Neural cell (in vitro differentiated cells): Measurements from ENCODE around the gene ADORA2A. TPM values are rescaled to one million over a fixed set of nuclear protein-coding genes. Genes with fewer than 3 reads are reported as not detected.

Experiments used
- H2AFZ ChIP-seq: fragments of 200-600, 300-800 bp; sonication (generic), shearing (Covaris generic); 2 replicates; pipeline ENCODE4 v1.6.0; 2014; ENCODE audit warnings: low read depth, mild to moderate bottlenecking, antibody characterized with exemption, low read length, moderate library complexity
- H3F3A ChIP-seq: fragments of 200-600 bp; shearing (Covaris generic); 2 replicates; pipeline ENCODE4 v1.6.1; 2016; ENCODE audit warnings: mild to moderate bottlenecking, moderate library complexity, mixed read lengths, antibody characterized with exemption, low read length; ENCODE audit not compliant: insufficient read depth, poor library complexity, severe bottlenecking
- H3K27ac ChIP-seq: fragments of 200-600, 300-800 bp; sonication (generic), shearing (Covaris generic); 2 replicates; pipeline ENCODE4 v1.5.1; 2014; ENCODE audit warnings: mild to moderate bottlenecking, low read length, moderate library complexity
- H3K27me3 ChIP-seq: fragments of 300-800, 200-600 bp; sonication (generic), shearing (Covaris generic); 2 replicates; pipeline ENCODE4 v1.6.0; 2014; ENCODE audit warnings: mild to moderate bottlenecking, low read depth, low read length, moderate library complexity; ENCODE audit not compliant: insufficient read depth
- H3K36me3 ChIP-seq: fragments of 300-800, 200-600 bp; sonication (generic), shearing (Covaris generic); 2 replicates; pipeline ENCODE4 v1.5.1; 2014; ENCODE audit warnings: mild to moderate bottlenecking, antibody characterized with exemption, low read length, moderate library complexity; ENCODE audit not compliant: insufficient read depth
- H3K4me2 ChIP-seq: fragments of 300-800, 200-600 bp; sonication (generic), shearing (Covaris generic); 2 replicates; pipeline ENCODE4 v1.6.0; 2014; ENCODE audit warnings: mild to moderate bottlenecking, low read length
- H3K4me3 ChIP-seq: fragments of 300-800, 200-600 bp; sonication (generic), shearing (Covaris generic); 2 replicates; pipeline ENCODE4 v1.5.1; 2014; ENCODE audit warnings: mild to moderate bottlenecking, low read length, moderate library complexity
- H3K79me2 ChIP-seq: fragments of 200-600 bp; shearing (Covaris generic); replicated peaks from 2 replicates; pipeline ENCODE4 v1.6.0; 2014; ENCODE audit warnings: mild to moderate bottlenecking, low read length, moderate library complexity; ENCODE audit not compliant: insufficient read depth
- H3K9ac ChIP-seq: fragments of 300-800, 200-600 bp; sonication (generic), shearing (Covaris generic); 2 replicates; pipeline ENCODE4 v1.6.1; 2016; ENCODE audit warnings: mild to moderate bottlenecking, low read length, mixed read lengths
- H3K9me2 ChIP-seq: fragments of 200-600 bp; shearing (Covaris generic); 2 replicates; pipeline ENCODE4 v1.6.1; 2016; ENCODE audit warnings: mild to moderate bottlenecking, low read length, mixed read lengths; ENCODE audit not compliant: insufficient read depth
- H3K9me3 ChIP-seq: fragments of 200-600, 300-800 bp; sonication (generic), shearing (Covaris generic); 2 replicates; pipeline ENCODE4 v1.6.1; 2016; ENCODE audit warnings: mild to moderate bottlenecking, mixed run types, low read length, moderate library complexity, mixed read lengths
- H4K20me1 ChIP-seq: fragments of 200-600 bp; shearing (Covaris generic); 2 replicates; pipeline ENCODE4 v1.6.1; 2016; ENCODE audit warnings: mild to moderate bottlenecking, mixed run types; ENCODE audit not compliant: insufficient read depth
- CTCF ChIP-seq: fragments of 450-650 bp; IDR thresholded peaks from 2 replicates; pipeline ENCODE4 v1.5.1; 2014; ENCODE audit warnings: antibody characterized with exemption, mild to moderate bottlenecking, moderate library complexity; ENCODE audit not compliant: poor library complexity, severe bottlenecking
- EP300 ChIP-seq: fragments of 450-650 bp; conservative IDR thresholded peaks from 2 replicates; pipeline ENCODE4 v1.6.1; 2014; ENCODE audit warnings: antibody characterized with exemption, mild to moderate bottlenecking, moderate library complexity; ENCODE audit not compliant: poor library complexity, severe bottlenecking
- EZH2 ChIP-seq: fragments of 200-600, 300-800 bp; shearing (Covaris generic), sonication (generic); IDR thresholded peaks from 2 replicates; pipeline ENCODE4 v1.6.1; 2014; ENCODE audit warnings: antibody characterized with exemption, low read length, borderline replicate concordance, mild to moderate bottlenecking; ENCODE audit not compliant: insufficient read depth, poor library complexity, severe bottlenecking
- MXI1 ChIP-seq: fragments of 450-650 bp; conservative IDR thresholded peaks from 2 replicates; pipeline ENCODE4 v1.6.1; 2014; ENCODE audit warnings: antibody characterized with exemption, mild to moderate bottlenecking; ENCODE audit not compliant: poor library complexity, severe bottlenecking
- POLR2AphosphoS5 ChIP-seq: IDR thresholded peaks from 2 replicates; pipeline ENCODE4 v1.6.1; 2012
- RAD21 ChIP-seq: fragments of 450-650 bp; conservative IDR thresholded peaks from 2 replicates; pipeline ENCODE4 v1.6.1; 2014; ENCODE audit warnings: antibody characterized with exemption, mild to moderate bottlenecking, moderate library complexity
- SMC3 ChIP-seq: fragments of 450-650 bp; conservative IDR thresholded peaks from 2 replicates; pipeline ENCODE4 v1.6.1; 2014; ENCODE audit warnings: antibody characterized with exemption, mild to moderate bottlenecking, moderate library complexity; ENCODE audit not compliant: poor library complexity
- TAF1 ChIP-seq: IDR thresholded peaks from 2 replicates; pipeline ENCODE4 v1.6.1; 2012; ENCODE audit warnings: low read depth
- polyA plus RNA-seq: library from polyadenylated mRNA; depleted of rRNA; stranded (reverse); fragments of >200 nt; gene quantifications from 2 replicates; pipeline ENCODE4 v1.2.3, GENCODE V29; 2014
- TF ChIP-seq, protein P1 (sequence below): IDR thresholded peaks from 2 replicates; pipeline ENCODE4 v1.6.1; 2012; ENCODE audit warnings: borderline replicate concordance

ADORA2A gene
- polyA plus RNA-seq, 1 donor from 2014 or later, result 2.9 TPM

GRCh38 chr22:24394254-24394653, 33.1 kb upstream of the ADORA2A start:
- H3F3A ChIP-seq, result no peaks in the 10 kb centered on the region
- no peak for TF ChIP-seq EP300
- TF ChIP-seq CTCF, result no peak
- TF ChIP-seq, protein P1, sequence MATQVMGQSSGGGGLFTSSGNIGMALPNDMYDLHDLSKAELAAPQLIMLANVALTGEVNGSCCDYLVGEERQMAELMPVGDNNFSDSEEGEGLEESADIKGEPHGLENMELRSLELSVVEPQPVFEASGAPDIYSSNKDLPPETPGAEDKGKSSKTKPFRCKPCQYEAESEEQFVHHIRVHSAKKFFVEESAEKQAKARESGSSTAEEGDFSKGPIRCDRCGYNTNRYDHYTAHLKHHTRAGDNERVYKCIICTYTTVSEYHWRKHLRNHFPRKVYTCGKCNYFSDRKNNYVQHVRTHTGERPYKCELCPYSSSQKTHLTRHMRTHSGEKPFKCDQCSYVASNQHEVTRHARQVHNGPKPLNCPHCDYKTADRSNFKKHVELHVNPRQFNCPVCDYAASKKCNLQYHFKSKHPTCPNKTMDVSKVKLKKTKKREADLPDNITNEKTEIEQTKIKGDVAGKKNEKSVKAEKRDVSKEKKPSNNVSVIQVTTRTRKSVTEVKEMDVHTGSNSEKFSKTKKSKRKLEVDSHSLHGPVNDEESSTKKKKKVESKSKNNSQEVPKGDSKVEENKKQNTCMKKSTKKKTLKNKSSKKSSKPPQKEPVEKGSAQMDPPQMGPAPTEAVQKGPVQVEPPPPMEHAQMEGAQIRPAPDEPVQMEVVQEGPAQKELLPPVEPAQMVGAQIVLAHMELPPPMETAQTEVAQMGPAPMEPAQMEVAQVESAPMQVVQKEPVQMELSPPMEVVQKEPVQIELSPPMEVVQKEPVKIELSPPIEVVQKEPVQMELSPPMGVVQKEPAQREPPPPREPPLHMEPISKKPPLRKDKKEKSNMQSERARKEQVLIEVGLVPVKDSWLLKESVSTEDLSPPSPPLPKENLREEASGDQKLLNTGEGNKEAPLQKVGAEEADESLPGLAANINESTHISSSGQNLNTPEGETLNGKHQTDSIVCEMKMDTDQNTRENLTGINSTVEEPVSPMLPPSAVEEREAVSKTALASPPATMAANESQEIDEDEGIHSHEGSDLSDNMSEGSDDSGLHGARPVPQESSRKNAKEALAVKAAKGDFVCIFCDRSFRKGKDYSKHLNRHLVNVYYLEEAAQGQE, result no peak
- no peak for TF ChIP-seq MXI1
- TF ChIP-seq SMC3, result no peak
- TF ChIP-seq TAF1, result no peak
- no peak for TF ChIP-seq RAD21
- no peak for TF ChIP-seq EZH2
- TF ChIP-seq POLR2AphosphoS5, result no peak
- no peak overlapping the region for H3K4me2 ChIP-seq
- no peaks in the 10 kb centered on the region for H3K9me3 ChIP-seq
- H3K4me3 ChIP-seq, result no peak overlapping the region
- no peaks in the 10 kb centered on the region for H3K27me3 ChIP-seq
- no peaks in the 10 kb centered on the region for H3K9me2 ChIP-seq
- no peaks in the 10 kb centered on the region for H4K20me1 ChIP-seq
- H3K79me2 ChIP-seq, result no peaks in the 10 kb centered on the region
- H2AFZ ChIP-seq, result no peak overlapping the region
- no peak overlapping the region for H3K9ac ChIP-seq
- no peak overlapping the region for H3K27ac ChIP-seq
- no peaks in the 10 kb centered on the region for H3K36me3 ChIP-seq

DNA sequence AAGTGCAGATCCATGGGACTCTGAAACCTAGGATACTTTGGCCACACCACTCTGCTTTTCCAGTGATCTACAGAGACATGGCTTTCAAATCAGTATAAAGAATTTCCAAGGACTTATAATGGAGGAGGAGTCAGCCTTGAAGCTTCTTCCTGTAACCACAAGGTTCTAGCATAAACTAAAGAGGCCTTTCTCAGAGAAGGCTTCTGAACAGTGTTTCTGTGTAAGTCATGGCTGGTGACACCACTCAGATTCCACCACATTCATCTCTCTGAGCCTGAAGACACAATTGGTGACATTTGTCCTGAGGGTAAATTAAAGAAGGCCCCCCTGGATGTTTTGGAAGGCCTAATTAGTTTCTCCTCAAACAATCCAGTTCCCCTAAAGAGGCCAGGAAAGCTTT, 29.0 kb upstream of the ADORA2A start:
- H3F3A ChIP-seq, result no peaks in the 10 kb centered on the region
- no peak for TF ChIP-seq MXI1
- TF ChIP-seq TAF1, result no peak
- no peak for TF ChIP-seq CTCF
- TF ChIP-seq EP300, result no peak
- TF ChIP-seq, protein P1, result no peak
- no peak for TF ChIP-seq POLR2AphosphoS5
- TF ChIP-seq RAD21, result no peak
- TF ChIP-seq EZH2, result no peak
- TF ChIP-seq SMC3, result no peak

More for the DNA sequence above, 29.0 kb upstream of the ADORA2A start:
- Histone ChIP-seq H3K27ac (no peak overlapping the region), H3K27me3 (no peaks in the 10 kb centered on the region), H2AFZ (no peak overlapping the region), H3K9me3 (no peaks in the 10 kb centered on the region), H3K79me2 (no peaks in the 10 kb centered on the region), H3K4me2 (no peak overlapping the region), H3K9ac (no peak overlapping the region), H4K20me1 (no peaks in the 10 kb centered on the region), H3K36me3 (no peaks in the 10 kb centered on the region), H3K4me3 (no peak overlapping the region), H3K9me2 (no peaks in the 10 kb centered on the region)
